NCI-H187 (cell line): Measurements from ENCODE around the gene PHACTR1.

Experiments used
- DNase-seq, 2 experiments: peaks; one replicate each; lab custom pipeline; 2025; lab: John Stamatoyannopoulos, UW

The PHACTR1 gene

GRCh38 chr6:13198168-13198567 lies 481.6 kb downstream of the PHACTR1 start:
- DNase-seq = no peak

GRCh38 chr6:13201336-13201735 lies 484.8 kb downstream of the PHACTR1 start:
- no peak for DNase-seq

GRCh38 chr6:13203145-13203544 lies 486.6 kb downstream of the PHACTR1 start:
- DNase-seq = no peak

- no peak for DNase-seq
These were observed 488.5 kb downstream of the PHACTR1 start for GRCh38 chr6:13205106-13205505.

- no peak for DNase-seq
These were observed 495.5 kb downstream of the PHACTR1 start for GRCh38 chr6:13212096-13212495.

GRCh38 chr6:13212538-13212937 lies 496.0 kb downstream of the PHACTR1 start:
- DNase-seq = no peak

- no peak for DNase-seq
These were observed 498.8 kb downstream of the PHACTR1 start for GRCh38 chr6:13215390-13215789.

GRCh38 chr6:13216236-13217014 lies 499.9 kb downstream of the PHACTR1 start:
- no peak for DNase-seq

- no peak for DNase-seq
These were observed 500.8 kb downstream of the PHACTR1 start for GRCh38 chr6:13217206-13217905.

- no peak for DNase-seq
These were observed 503.7 kb downstream of the PHACTR1 start for GRCh38 chr6:13220266-13220665.

- no peak for DNase-seq
These were observed 505.5 kb downstream of the PHACTR1 start for GRCh38 chr6:13222048-13222447.

- no peak for DNase-seq
These were observed 509.5 kb downstream of the PHACTR1 start for GRCh38 chr6:13226071-13226470.

GRCh38 chr6:13228264-13229204 lies 512.0 kb downstream of the PHACTR1 start:
- DNase-seq = no peak

- DNase-seq = no peak
These were observed 512.9 kb downstream of the PHACTR1 start for GRCh38 chr6:13229205-13230085.

GRCh38 chr6:13233106-13233505 lies 516.5 kb downstream of the PHACTR1 start:
- DNase-seq = no peak

GRCh38 chr6:13234130-13234529 lies 517.6 kb downstream of the PHACTR1 start:
- DNase-seq = no peak

GRCh38 chr6:13235339-13235738 lies 518.8 kb downstream of the PHACTR1 start:
- no peak for DNase-seq

GRCh38 chr6:13237318-13237717 lies 520.8 kb downstream of the PHACTR1 start:
- DNase-seq = no peak

GRCh38 chr6:13238017-13238416 lies 521.5 kb downstream of the PHACTR1 start:
- no peak for DNase-seq

GRCh38 chr6:13238640-13239216 lies 522.2 kb downstream of the PHACTR1 start:
- DNase-seq = no peak
